GM23338 (cell line): Measurements from ENCODE around the gene SERINC5. TPM values are rescaled to one million over a fixed set of nuclear protein-coding genes. Genes with fewer than 3 reads are reported as not detected.

Source experiments
- ATAC-seq: fragments of 200-7000 bp; cut with Tn5 transposase; 3 replicates; pipeline ENCODE4 v1.9.1; 2020
- DNase-seq: peaks from one replicate; pipeline ENCODE4 v3.0.0-alpha.2; 2015; ENCODE audit warnings: low spot score
- H2AFZ ChIP-seq: fragments of 200-600 bp; sonication (generic); 2 replicates; pipeline ENCODE4 v1.8.0; 2016; ENCODE audit warnings: antibody characterized with exemption, mild to moderate bottlenecking, moderate library complexity
- H3F3A ChIP-seq: fragments of 200-600 bp; sonication (generic); replicated peaks from 2 replicates; pipeline ENCODE4 v1.8.0; 2017; ENCODE audit warnings: antibody characterized with exemption, mixed run types, low read depth
- H3K27ac ChIP-seq: fragments of 200-600 bp; sonication (generic); 2 replicates; pipeline ENCODE4 v1.6.1; 2016; ENCODE audit warnings: low read depth
- H3K27me3 ChIP-seq: fragments of 200-600 bp; sonication (generic); 2 replicates; pipeline ENCODE4 v1.8.0; 2016; ENCODE audit warnings: mild to moderate bottlenecking, mixed run types, moderate library complexity; ENCODE audit not compliant: insufficient read depth
- H3K36me3 ChIP-seq: fragments of 200-600 bp; sonication (generic); 2 replicates; pipeline ENCODE4 v1.8.0; 2016; ENCODE audit warnings: mild to moderate bottlenecking; ENCODE audit not compliant: insufficient read depth
- H3K4me1 ChIP-seq: fragments of 200-600 bp; sonication (generic); 2 replicates; pipeline ENCODE4 v1.8.0; 2016; ENCODE audit warnings: mild to moderate bottlenecking, moderate library complexity; ENCODE audit not compliant: insufficient read depth
- H3K4me2 ChIP-seq: fragments of 200-600 bp; sonication (generic); 2 replicates; pipeline ENCODE4 v1.7.1; 2017; ENCODE audit warnings: mixed run types
- H3K4me3 ChIP-seq: fragments of 200-600 bp; sonication (generic); 2 replicates; pipeline ENCODE4 v1.6.1; 2016; ENCODE audit warnings: mixed run types
- H3K79me2 ChIP-seq: fragments of 200-600 bp; sonication (generic); replicated peaks from 2 replicates; pipeline ENCODE4 v1.8.0; 2017; ENCODE audit warnings: mild to moderate bottlenecking; ENCODE audit not compliant: insufficient read depth
- H3K9me2 ChIP-seq: fragments of 200-600 bp; sonication (generic); 2 replicates; pipeline ENCODE4 v1.8.0; 2017; ENCODE audit not compliant: insufficient read depth
- H4K20me1 ChIP-seq: fragments of 200-600 bp; sonication (generic); replicated peaks from 2 replicates; pipeline ENCODE4 v1.8.0; 2017; ENCODE audit warnings: mild to moderate bottlenecking; ENCODE audit not compliant: insufficient read depth
- H3K27ac Mint-ChIP-seq: 2 replicates; pipeline ENCODE4 v1.8.0; 2020; ENCODE audit warnings: inconsistent platforms, mild to moderate bottlenecking, moderate library complexity, mixed read lengths
- H3K27me3 Mint-ChIP-seq: 3 replicates; pipeline ENCODE4 v1.8.0; 2022; ENCODE audit warnings: low read depth, mild to moderate bottlenecking, moderate library complexity, mixed read lengths, inconsistent platforms; ENCODE audit not compliant: insufficient read depth, poor library complexity
- H3K36me3 Mint-ChIP-seq: 3 replicates; pipeline ENCODE4 v1.8.0; 2021; ENCODE audit warnings: low read depth, mild to moderate bottlenecking, inconsistent platforms, moderate library complexity, mixed read lengths
- H3K4me1 Mint-ChIP-seq: 3 replicates; pipeline ENCODE4 v1.8.0; 2020; ENCODE audit warnings: mild to moderate bottlenecking, inconsistent platforms, mixed read lengths
- H3K4me3 Mint-ChIP-seq: 3 replicates; pipeline ENCODE4 v1.8.0; 2021; ENCODE audit warnings: moderate library complexity, mild to moderate bottlenecking, inconsistent platforms, mixed read lengths
- H3K9me3 Mint-ChIP-seq: 3 replicates; pipeline ENCODE4 v1.8.0; 2020; ENCODE audit warnings: moderate library complexity, mild to moderate bottlenecking, inconsistent platforms, mixed read lengths
- CREB1 ChIP-seq: fragments of 250-450 bp; sonication (Bioruptor Pico); IDR thresholded peaks from 2 replicates; pipeline ENCODE4 v1.5.0; 2020; ENCODE audit warnings: low read depth, mild to moderate bottlenecking, moderate library complexity
- EZH2 ChIP-seq: fragments of 200-600 bp; sonication (generic); IDR thresholded peaks from one replicate; pipeline ENCODE4 v1.8.0; 2017; ENCODE audit warnings: antibody characterized with exemption, mild to moderate bottlenecking, low read depth; ENCODE audit not compliant: unreplicated experiment
- EZH2phosphoT487 ChIP-seq: fragments of 200-600 bp; sonication (generic); IDR thresholded peaks from one replicate; pipeline ENCODE4 v1.8.1; 2018; ENCODE audit warnings: antibody characterized with exemption; ENCODE audit not compliant: unreplicated experiment
- JUNB ChIP-seq: IDR thresholded peaks from one replicate; pipeline ENCODE4 v1.6.1; 2016; ENCODE audit warnings: antibody characterized with exemption; ENCODE audit not compliant: unreplicated experiment
- NANOG ChIP-seq: IDR thresholded peaks from 2 replicates; pipeline ENCODE4 v1.6.1; 2016; ENCODE audit warnings: antibody characterized with exemption, borderline replicate concordance
- POLR2AphosphoS5 ChIP-seq: IDR thresholded peaks from 2 replicates; pipeline ENCODE4 v1.6.1; 2016; ENCODE audit warnings: antibody characterized with exemption, low read depth
- STAT1 ChIP-seq: IDR thresholded peaks from one replicate; pipeline ENCODE4 v1.6.1; 2016; ENCODE audit warnings: antibody characterized with exemption; ENCODE audit not compliant: unreplicated experiment
- ZNF114 ChIP-seq: fragments of 250-450 bp; sonication (Bioruptor Pico); IDR thresholded peaks from 2 replicates; pipeline ENCODE4 v1.5.0; 2020; ENCODE audit warnings: mild to moderate bottlenecking, moderate library complexity
- ZNF331 ChIP-seq: fragments of 250-450 bp; sonication (Bioruptor Pico); IDR thresholded peaks from 2 replicates; pipeline ENCODE4 v1.5.0; 2020; ENCODE audit warnings: low read depth, mild to moderate bottlenecking, moderate library complexity
- polyA plus RNA-seq: library from polyadenylated mRNA; unstranded; fragments of >200 nt; fragmentation: Nextera tagmentation; extraction: Ambion mirVana; gene quantifications from 2 replicates; pipeline ENCODE4 v1.2.1, GENCODE V29; 2016
- total RNA-seq: library from RNA; depleted of rRNA; stranded (reverse); fragments of >200 nt; shearing (Covaris generic); gene quantifications from 2 replicates; pipeline ENCODE4 v1.2.3, GENCODE V29; 2014
- TF ChIP-seq, protein P1 (sequence below), 2 experiments: fragments of 200-600 bp in 1 of 2; sonication (generic) in 1 of 2; conservative IDR thresholded peaks; 2 replicates each; pipeline versions ENCODE4 v1.5.1 to v1.6.1; 2016 to 2017; ENCODE audit warnings: antibody characterized with exemption in 2 of 2, low read depth in 2 of 2, mild to moderate bottlenecking in 2 of 2, moderate library complexity in 1 of 2
- TF ChIP-seq, protein P2 (sequence below): fragments of 250-450 bp; sonication (Bioruptor Pico); IDR thresholded peaks from 2 replicates; pipeline ENCODE4 v1.5.0; 2020; ENCODE audit warnings: mild to moderate bottlenecking, moderate library complexity
- TF ChIP-seq, protein P3 (sequence below): IDR thresholded peaks from 2 replicates; pipeline ENCODE4 v1.6.1; 2016; ENCODE audit warnings: antibody characterized with exemption
- TF ChIP-seq, protein P4 (sequence below): IDR thresholded peaks from one replicate; pipeline ENCODE4 v1.6.1; 2018; ENCODE audit warnings: antibody characterized with exemption; ENCODE audit not compliant: unreplicated experiment

SERINC5 gene
- total and polyA plus RNA-seq, 2 experiments from 2014 or later, result 34.0 to 107 TPM

DNA sequence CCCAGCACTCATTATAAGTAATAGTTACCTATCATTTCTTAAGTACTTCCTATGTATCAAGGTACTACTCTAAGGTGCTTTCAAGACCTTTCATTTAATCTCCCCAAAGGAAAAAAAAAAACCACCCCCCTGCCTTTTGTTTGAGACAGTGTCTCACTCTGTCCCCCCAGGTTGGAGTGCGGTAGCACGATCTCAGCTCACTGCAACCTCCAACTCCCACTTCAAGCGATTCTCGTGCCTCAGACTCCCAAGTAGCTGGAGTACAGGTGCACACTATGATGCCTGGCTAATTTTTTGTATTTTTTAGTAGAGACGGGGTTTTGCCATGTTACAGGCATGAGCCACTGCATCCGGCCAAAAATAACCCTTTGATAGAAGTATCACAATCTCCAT, 29.9 kb downstream of the SERINC5 start:
- peaks cover 27% of the 10 kb centered on the region for H4K20me1 ChIP-seq
- Mint-ChIP-seq H3K4me1 (peaks cover 38% of the 10 kb centered on the region), H3K4me3 (no peak overlapping the region), H3K27me3 (peaks cover 3% of the 10 kb centered on the region), H3K36me3 (0 out of 3 replicates have a peak, but pooled peaks cover 2% of the 10 kb centered on the region), H3K27ac (no peak overlapping the region), H3K9me3 (no peaks in the 10 kb centered on the region)
- H3K36me3 ChIP-seq, result no peaks in the 10 kb centered on the region
- no peak overlapping the region for H3K4me3 ChIP-seq
- H3K4me1 ChIP-seq, result peaks cover 54% of the 10 kb centered on the region
- no peak for ATAC-seq
- H3K27me3 ChIP-seq, result no peaks in the 10 kb centered on the region
- H2AFZ ChIP-seq, result no peak overlapping the region
- H3F3A ChIP-seq, result 0 out of 2 replicates have a peak, but pooled peaks cover 7% of the 10 kb centered on the region
- no peak for DNase-seq
- no peak overlapping the region for H3K4me2 ChIP-seq
- peak overlapping the region; percentile 70; the same call in 1 of the 2 replicates for H3K27ac ChIP-seq
- TF ChIP-seq ZNF331 (no peak), EZH2 (no peak), EZH2phosphoT487 (no peak), POLR2AphosphoS5 (no peak), JUNB (no peak), ZNF114 (CRISPR knock-in tag) (no peak), NANOG (no peak), STAT1 (no peak), CREB1 (CRISPR knock-in tag) (no peak)
- TF ChIP-seq, protein P1, sequence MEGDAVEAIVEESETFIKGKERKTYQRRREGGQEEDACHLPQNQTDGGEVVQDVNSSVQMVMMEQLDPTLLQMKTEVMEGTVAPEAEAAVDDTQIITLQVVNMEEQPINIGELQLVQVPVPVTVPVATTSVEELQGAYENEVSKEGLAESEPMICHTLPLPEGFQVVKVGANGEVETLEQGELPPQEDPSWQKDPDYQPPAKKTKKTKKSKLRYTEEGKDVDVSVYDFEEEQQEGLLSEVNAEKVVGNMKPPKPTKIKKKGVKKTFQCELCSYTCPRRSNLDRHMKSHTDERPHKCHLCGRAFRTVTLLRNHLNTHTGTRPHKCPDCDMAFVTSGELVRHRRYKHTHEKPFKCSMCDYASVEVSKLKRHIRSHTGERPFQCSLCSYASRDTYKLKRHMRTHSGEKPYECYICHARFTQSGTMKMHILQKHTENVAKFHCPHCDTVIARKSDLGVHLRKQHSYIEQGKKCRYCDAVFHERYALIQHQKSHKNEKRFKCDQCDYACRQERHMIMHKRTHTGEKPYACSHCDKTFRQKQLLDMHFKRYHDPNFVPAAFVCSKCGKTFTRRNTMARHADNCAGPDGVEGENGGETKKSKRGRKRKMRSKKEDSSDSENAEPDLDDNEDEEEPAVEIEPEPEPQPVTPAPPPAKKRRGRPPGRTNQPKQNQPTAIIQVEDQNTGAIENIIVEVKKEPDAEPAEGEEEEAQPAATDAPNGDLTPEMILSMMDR (conservative IDR thresholded peaks at IDR 0.05; ENCODE audit: low read depth in 2 of 2), result no peak
- TF ChIP-seq, protein P2, sequence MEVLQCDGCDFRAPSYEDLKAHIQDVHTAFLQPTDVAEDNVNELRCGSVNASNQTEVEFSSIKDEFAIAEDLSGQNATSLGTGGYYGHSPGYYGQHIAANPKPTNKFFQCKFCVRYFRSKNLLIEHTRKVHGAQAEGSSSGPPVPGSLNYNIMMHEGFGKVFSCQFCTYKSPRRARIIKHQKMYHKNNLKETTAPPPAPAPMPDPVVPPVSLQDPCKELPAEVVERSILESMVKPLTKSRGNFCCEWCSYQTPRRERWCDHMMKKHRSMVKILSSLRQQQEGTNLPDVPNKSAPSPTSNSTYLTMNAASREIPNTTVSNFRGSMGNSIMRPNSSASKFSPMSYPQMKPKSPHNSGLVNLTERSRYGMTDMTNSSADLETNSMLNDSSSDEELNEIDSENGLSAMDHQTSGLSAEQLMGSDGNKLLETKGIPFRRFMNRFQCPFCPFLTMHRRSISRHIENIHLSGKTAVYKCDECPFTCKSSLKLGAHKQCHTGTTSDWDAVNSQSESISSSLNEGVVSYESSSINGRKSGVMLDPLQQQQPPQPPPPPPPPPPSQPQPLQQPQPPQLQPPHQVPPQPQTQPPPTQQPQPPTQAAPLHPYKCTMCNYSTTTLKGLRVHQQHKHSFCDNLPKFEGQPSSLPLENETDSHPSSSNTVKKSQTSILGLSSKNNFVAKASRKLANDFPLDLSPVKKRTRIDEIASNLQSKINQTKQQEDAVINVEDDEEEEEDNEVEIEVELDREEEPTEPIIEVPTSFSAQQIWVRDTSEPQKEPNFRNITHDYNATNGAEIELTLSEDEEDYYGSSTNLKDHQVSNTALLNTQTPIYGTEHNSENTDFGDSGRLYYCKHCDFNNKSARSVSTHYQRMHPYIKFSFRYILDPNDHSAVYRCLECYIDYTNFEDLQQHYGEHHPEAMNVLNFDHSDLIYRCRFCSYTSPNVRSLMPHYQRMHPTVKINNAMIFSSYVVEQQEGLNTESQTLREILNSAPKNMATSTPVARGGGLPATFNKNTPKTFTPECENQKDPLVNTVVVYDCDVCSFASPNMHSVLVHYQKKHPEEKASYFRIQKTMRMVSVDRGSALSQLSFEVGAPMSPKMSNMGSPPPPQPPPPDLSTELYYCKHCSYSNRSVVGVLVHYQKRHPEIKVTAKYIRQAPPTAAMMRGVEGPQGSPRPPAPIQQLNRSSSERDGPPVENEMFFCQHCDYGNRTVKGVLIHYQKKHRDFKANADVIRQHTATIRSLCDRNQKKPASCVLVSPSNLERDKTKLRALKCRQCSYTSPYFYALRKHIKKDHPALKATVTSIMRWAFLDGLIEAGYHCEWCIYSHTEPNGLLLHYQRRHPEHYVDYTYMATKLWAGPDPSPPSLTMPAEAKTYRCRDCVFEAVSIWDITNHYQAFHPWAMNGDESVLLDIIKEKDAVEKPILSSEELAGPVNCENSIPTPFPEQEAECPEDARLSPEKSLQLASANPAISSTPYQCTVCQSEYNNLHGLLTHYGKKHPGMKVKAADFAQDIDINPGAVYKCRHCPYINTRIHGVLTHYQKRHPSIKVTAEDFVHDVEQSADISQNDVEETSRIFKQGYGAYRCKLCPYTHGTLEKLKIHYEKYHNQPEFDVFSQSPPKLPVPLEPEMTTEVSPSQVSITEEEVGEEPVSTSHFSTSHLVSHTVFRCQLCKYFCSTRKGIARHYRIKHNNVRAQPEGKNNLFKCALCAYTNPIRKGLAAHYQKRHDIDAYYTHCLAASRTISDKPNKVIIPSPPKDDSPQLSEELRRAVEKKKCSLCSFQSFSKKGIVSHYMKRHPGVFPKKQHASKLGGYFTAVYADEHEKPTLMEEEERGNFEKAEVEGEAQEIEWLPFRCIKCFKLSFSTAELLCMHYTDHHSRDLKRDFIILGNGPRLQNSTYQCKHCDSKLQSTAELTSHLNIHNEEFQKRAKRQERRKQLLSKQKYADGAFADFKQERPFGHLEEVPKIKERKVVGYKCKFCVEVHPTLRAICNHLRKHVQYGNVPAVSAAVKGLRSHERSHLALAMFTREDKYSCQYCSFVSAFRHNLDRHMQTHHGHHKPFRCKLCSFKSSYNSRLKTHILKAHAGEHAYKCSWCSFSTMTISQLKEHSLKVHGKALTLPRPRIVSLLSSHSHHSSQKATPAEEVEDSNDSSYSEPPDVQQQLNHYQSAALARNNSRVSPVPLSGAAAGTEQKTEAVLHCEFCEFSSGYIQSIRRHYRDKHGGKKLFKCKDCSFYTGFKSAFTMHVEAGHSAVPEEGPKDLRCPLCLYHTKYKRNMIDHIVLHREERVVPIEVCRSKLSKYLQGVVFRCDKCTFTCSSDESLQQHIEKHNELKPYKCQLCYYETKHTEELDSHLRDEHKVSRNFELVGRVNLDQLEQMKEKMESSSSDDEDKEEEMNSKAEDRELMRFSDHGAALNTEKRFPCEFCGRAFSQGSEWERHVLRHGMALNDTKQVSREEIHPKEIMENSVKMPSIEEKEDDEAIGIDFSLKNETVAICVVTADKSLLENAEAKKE (CRISPR knock-in tag), result no peak
- TF ChIP-seq, protein P3, sequence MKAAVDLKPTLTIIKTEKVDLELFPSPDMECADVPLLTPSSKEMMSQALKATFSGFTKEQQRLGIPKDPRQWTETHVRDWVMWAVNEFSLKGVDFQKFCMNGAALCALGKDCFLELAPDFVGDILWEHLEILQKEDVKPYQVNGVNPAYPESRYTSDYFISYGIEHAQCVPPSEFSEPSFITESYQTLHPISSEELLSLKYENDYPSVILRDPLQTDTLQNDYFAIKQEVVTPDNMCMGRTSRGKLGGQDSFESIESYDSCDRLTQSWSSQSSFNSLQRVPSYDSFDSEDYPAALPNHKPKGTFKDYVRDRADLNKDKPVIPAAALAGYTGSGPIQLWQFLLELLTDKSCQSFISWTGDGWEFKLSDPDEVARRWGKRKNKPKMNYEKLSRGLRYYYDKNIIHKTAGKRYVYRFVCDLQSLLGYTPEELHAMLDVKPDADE, result no peak
- TF ChIP-seq, protein P4, sequence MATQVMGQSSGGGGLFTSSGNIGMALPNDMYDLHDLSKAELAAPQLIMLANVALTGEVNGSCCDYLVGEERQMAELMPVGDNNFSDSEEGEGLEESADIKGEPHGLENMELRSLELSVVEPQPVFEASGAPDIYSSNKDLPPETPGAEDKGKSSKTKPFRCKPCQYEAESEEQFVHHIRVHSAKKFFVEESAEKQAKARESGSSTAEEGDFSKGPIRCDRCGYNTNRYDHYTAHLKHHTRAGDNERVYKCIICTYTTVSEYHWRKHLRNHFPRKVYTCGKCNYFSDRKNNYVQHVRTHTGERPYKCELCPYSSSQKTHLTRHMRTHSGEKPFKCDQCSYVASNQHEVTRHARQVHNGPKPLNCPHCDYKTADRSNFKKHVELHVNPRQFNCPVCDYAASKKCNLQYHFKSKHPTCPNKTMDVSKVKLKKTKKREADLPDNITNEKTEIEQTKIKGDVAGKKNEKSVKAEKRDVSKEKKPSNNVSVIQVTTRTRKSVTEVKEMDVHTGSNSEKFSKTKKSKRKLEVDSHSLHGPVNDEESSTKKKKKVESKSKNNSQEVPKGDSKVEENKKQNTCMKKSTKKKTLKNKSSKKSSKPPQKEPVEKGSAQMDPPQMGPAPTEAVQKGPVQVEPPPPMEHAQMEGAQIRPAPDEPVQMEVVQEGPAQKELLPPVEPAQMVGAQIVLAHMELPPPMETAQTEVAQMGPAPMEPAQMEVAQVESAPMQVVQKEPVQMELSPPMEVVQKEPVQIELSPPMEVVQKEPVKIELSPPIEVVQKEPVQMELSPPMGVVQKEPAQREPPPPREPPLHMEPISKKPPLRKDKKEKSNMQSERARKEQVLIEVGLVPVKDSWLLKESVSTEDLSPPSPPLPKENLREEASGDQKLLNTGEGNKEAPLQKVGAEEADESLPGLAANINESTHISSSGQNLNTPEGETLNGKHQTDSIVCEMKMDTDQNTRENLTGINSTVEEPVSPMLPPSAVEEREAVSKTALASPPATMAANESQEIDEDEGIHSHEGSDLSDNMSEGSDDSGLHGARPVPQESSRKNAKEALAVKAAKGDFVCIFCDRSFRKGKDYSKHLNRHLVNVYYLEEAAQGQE, result no peak
- no peaks in the 10 kb centered on the region for H3K9me2 ChIP-seq
- peaks cover 98% of the 10 kb centered on the region for H3K79me2 ChIP-seq
